Fibroblast of the aortic adventitia (primary cell): Measurements from ENCODE around the gene UBE2L6. TPM values are rescaled to one million over a fixed set of nuclear protein-coding genes. Genes with fewer than 3 reads are reported as not detected.

ENCODE experiments used
- DNase-seq: peaks from one replicate; pipeline ENCODE4 v3.0.0-alpha.2; 2010; ENCODE audit warnings: low read depth
- H3K4me3 ChIP-seq: 2 replicates; pipeline ENCODE4 v1.5.1; 2011; ENCODE audit warnings: low read depth, mild to moderate bottlenecking, control low read depth, low read length, moderate library complexity
- CTCF ChIP-seq: IDR thresholded peaks from 2 replicates; pipeline ENCODE4 v1.5.1; 2011; ENCODE audit warnings: mild to moderate bottlenecking, low read length, control low read depth, inconsistent platforms; ENCODE audit not compliant: insufficient read depth
- small RNA-seq: library from RNA; depleted of rRNA; stranded (forward); fragments of <200 nt; gene quantifications from one replicate; pipeline ENCODE3, GENCODE V24; 2012
- total RNA-seq: library from RNA; depleted of rRNA; stranded (reverse); fragments of >200 nt; gene quantifications from 2 replicates; pipeline ENCODE4 v1.2.3, GENCODE V29; 2012; ENCODE audit warnings: low replicate concordance

Gene UBE2L6
- total RNA-seq, 1 donor = 41.1 TPM

- no peak for TF ChIP-seq CTCF
- H3K4me3 ChIP-seq = no peak overlapping the region
- DNase-seq = no peak
Observed at GRCh38 chr11:57502870-57503269, 64.6 kb downstream of the UBE2L6 start.

- no peak for DNase-seq
- no peak for TF ChIP-seq CTCF
- no peak overlapping the region for H3K4me3 ChIP-seq
Observed at GRCh38 chr11:57502376-57502775, 65.1 kb downstream of the UBE2L6 start.

- no peak for DNase-seq
- TF ChIP-seq CTCF = no peak
- no peak overlapping the region for H3K4me3 ChIP-seq
Observed at GRCh38 chr11:57501953-57502352, 65.5 kb downstream of the UBE2L6 start.

Small RNA genes lying within 50 kb of the gene (small RNA-seq; reads per million reads assigned to genes)
- gene RN7SL605P = not detected

Other genes with a start within 250 kb of the UBE2L6 start
- gene TNKS1BP1, start 242.7 kb downstream of the UBE2L6 start, total RNA-seq = 70.0 and 108 TPM in 2 replicates
- gene SSRP1, start 231.8 kb downstream of the UBE2L6 start, total RNA-seq = 60.7 and 83.2 TPM in 2 replicates
- not detected in 2 replicates for gene P2RX3, start 229.3 kb downstream of the UBE2L6 start, total RNA-seq
- gene PRG3, start 186.5 kb downstream of the UBE2L6 start, total RNA-seq = not detected in 2 replicates
- not detected in 2 replicates for gene PRG2, start 177.0 kb downstream of the UBE2L6 start, total RNA-seq
- gene SLC43A3, start 140.6 kb downstream of the UBE2L6 start, total RNA-seq = 44.3 and 74.3 TPM in 2 replicates
- 0.09 and 0.90 TPM in 2 replicates for gene RTN4RL2, start 107.1 kb downstream of the UBE2L6 start, total RNA-seq
- 11.4 and 15.3 TPM in 2 replicates for gene SLC43A1, start 52.0 kb downstream of the UBE2L6 start, total RNA-seq
- gene TIMM10, start 36.9 kb downstream of the UBE2L6 start, total RNA-seq = 32.1 and 77.5 TPM in 2 replicates
- not detected in 2 replicates for gene SMTNL1, start 30.1 kb downstream of the UBE2L6 start, total RNA-seq
- 64.9 and 77.0 TPM in 2 replicates for gene SERPING1, start 30.0 kb upstream of the UBE2L6 start, total RNA-seq
- 1.4 and 1.7 TPM in 2 replicates for gene YPEL4, start 82.2 kb upstream of the UBE2L6 start, total RNA-seq
- gene CLP1, start 90.1 kb upstream of the UBE2L6 start, total RNA-seq = 12.6 and 16.2 TPM in 2 replicates
- gene ZDHHC5, start 100.4 kb upstream of the UBE2L6 start, total RNA-seq = 30.0 and 49.6 TPM in 2 replicates
- gene MED19, start 144.5 kb upstream of the UBE2L6 start, total RNA-seq = 2.6 and 16.9 TPM in 2 replicates
- 46.9 and 66.6 TPM in 2 replicates for gene TMX2, start 144.9 kb upstream of the UBE2L6 start, total RNA-seq
- gene SELENOH, start 173.8 kb upstream of the UBE2L6 start, total RNA-seq = 63.4 and 139 TPM in 2 replicates
- gene BTBD18, start 184.1 kb upstream of the UBE2L6 start, total RNA-seq = 0.09 TPM in 1 of 2 replicates, not detected in the other
- gene CTNND1, start 194.1 kb upstream of the UBE2L6 start, total RNA-seq = 83.1 and 169 TPM in 2 replicates